Caco-2 (cell line): ENCODE results near the gene HTT. TPM values are rescaled to one million over a fixed set of nuclear protein-coding genes. Genes with fewer than 3 reads are reported as not detected.

Experiments used
- BruUV-seq: library from RNA; stranded (reverse); fragments of 400-500 nt; replicated peaks from 2 replicates; lab custom pipeline; 2021; lab: Mats Ljungman, UMichigan
- CTCF ChIA-PET: fragments of 300-600 bp; sonication (Branson Sonifier 250); formaldehyde crosslinking; loops from one replicate; lab custom pipeline; 2022; ENCODE audit warnings: antibody characterized with exemption; lab: Charles Lee
- POLR2A ChIA-PET: fragments of 300-600 bp; sonication (Branson Sonifier 250); formaldehyde crosslinking; loops from one replicate; lab custom pipeline; 2022; ENCODE audit warnings: antibody characterized with exemption; lab: Charles Lee
- DNase-seq, 2 experiments: peaks; one replicate each; pipeline versions ENCODE4 v3.0.0 to v3.0.0-alpha.2; 2020 to 2022
- H3K27me3 ChIP-seq: replicated peaks from 2 replicates; pipeline ENCODE4 v1.6.0; 2011; ENCODE audit warnings: low read length; ENCODE audit not compliant: control insufficient read depth, insufficient read depth
- H3K36me3 ChIP-seq: 2 replicates; pipeline ENCODE4 v1.5.1; 2011; ENCODE audit warnings: low read length; ENCODE audit not compliant: control insufficient read depth, insufficient read depth
- H3K4me1 ChIP-seq: fragments of 250-450 bp; sonication (Bioruptor Pico); 2 replicates; pipeline ENCODE4 v1.5.1; 2020; ENCODE audit warnings: mild to moderate bottlenecking
- H3K4me3 ChIP-seq: 2 replicates; pipeline ENCODE4 v1.5.1; 2011; ENCODE audit warnings: low read depth, mild to moderate bottlenecking, control low read depth, low read length
- H3K9me3 ChIP-seq: fragments of 250-450 bp; sonication (Bioruptor Pico); 2 replicates; pipeline ENCODE4 v1.5.1; 2020; ENCODE audit warnings: mild to moderate bottlenecking, moderate library complexity
- H3K27ac Mint-ChIP-seq: one replicate; pipeline ENCODE4 v1.8.0; 2022; ENCODE audit warnings: mixed read lengths; ENCODE audit not compliant: unreplicated experiment
- H3K27me3 Mint-ChIP-seq: one replicate; pipeline ENCODE4 v1.8.0; 2022; ENCODE audit warnings: mixed read lengths; ENCODE audit not compliant: insufficient read depth, unreplicated experiment
- H3K36me3 Mint-ChIP-seq: one replicate; pipeline ENCODE4 v1.8.0; 2022; ENCODE audit warnings: mild to moderate bottlenecking, mixed read lengths; ENCODE audit not compliant: insufficient read depth, unreplicated experiment
- H3K4me1 Mint-ChIP-seq: one replicate; pipeline ENCODE4 v1.8.0; 2022; ENCODE audit warnings: low read depth, mixed read lengths; ENCODE audit not compliant: unreplicated experiment
- H3K4me3 Mint-ChIP-seq: one replicate; pipeline ENCODE4 v1.8.0; 2022; ENCODE audit warnings: mild to moderate bottlenecking, moderate library complexity, mixed read lengths; ENCODE audit not compliant: unreplicated experiment
- H3K9me3 Mint-ChIP-seq: one replicate; pipeline ENCODE4 v1.8.0; 2022; ENCODE audit warnings: mixed read lengths; ENCODE audit not compliant: unreplicated experiment
- intact Hi-C: fragments of 100-400 bp; cut with micrococcal nuclease; formaldehyde crosslinking; loops from one replicate; pipeline ENCODE4 v1.10.0; 2022; ENCODE audit not compliant: unreplicated experiment
- total RNA-seq: library from RNA; stranded (reverse); gene quantifications from 2 replicates; pipeline ENCODE4 v1.2.3, GENCODE V29; 2022
- TF ChIP-seq, protein P1 (sequence below), 2 experiments: fragments of 200-600 bp in 1 of 2; IDR thresholded peaks; 1 replicate in 1 of 2; 2 replicates in 1 of 2; pipeline versions ENCODE4 v1.5.1 to v1.8.0; 2011 to 2022; ENCODE audit warnings: antibody characterized with exemption in 1 of 2, control low read depth in 1 of 2, inconsistent platforms in 1 of 2, low read depth in 1 of 2, low read length in 1 of 2, mild to moderate bottlenecking in 1 of 2, moderate library complexity in 1 of 2; ENCODE audit not compliant: insufficient read depth in 1 of 2, severe bottlenecking in 1 of 2, unreplicated experiment in 1 of 2

Gene HTT
- total RNA-seq, 1 experiment from 2014 or later = 63.3 TPM

GRCh38 chr4:3244002-3244401 is 169.5 kb downstream of the HTT start:
- no peaks in the 10 kb centered on the region for H3K9me3 ChIP-seq
- TF ChIP-seq, protein P1, sequence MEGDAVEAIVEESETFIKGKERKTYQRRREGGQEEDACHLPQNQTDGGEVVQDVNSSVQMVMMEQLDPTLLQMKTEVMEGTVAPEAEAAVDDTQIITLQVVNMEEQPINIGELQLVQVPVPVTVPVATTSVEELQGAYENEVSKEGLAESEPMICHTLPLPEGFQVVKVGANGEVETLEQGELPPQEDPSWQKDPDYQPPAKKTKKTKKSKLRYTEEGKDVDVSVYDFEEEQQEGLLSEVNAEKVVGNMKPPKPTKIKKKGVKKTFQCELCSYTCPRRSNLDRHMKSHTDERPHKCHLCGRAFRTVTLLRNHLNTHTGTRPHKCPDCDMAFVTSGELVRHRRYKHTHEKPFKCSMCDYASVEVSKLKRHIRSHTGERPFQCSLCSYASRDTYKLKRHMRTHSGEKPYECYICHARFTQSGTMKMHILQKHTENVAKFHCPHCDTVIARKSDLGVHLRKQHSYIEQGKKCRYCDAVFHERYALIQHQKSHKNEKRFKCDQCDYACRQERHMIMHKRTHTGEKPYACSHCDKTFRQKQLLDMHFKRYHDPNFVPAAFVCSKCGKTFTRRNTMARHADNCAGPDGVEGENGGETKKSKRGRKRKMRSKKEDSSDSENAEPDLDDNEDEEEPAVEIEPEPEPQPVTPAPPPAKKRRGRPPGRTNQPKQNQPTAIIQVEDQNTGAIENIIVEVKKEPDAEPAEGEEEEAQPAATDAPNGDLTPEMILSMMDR (IDR thresholded peaks at IDR 0.05; ENCODE audit: insufficient read depth in 1 of 2, low read depth in 1 of 2, low read length in 1 of 2, severe bottlenecking in 1 of 2, unreplicated experiment in 1 of 2) = no peak
- H3K4me1 ChIP-seq = no peaks in the 10 kb centered on the region
- CTCF ChIA-PET = no interaction called here
- Mint-ChIP-seq H3K4me3 (no peak overlapping the region), H3K27ac (no peak overlapping the region), H3K27me3 (no peaks in the 10 kb centered on the region), H3K9me3 (no peaks in the 10 kb centered on the region), H3K36me3 (peaks cover 25% of the 10 kb centered on the region), H3K4me1 (no peaks in the 10 kb centered on the region)
- intact Hi-C loops = no loop called here
- DNase-seq = no peak
- no TSS peak for BruUV-seq
- no peaks in the 10 kb centered on the region for H3K27me3 ChIP-seq
- H3K36me3 ChIP-seq = no peaks in the 10 kb centered on the region; the same call in 1 of the 2 replicates
- POLR2A ChIA-PET = interaction anchor here (0.6 kb wide), 1 partner anchor 314 kb away, joined by 3 read pairs; no protein-coding TSS in a partner anchor
- H3K4me3 ChIP-seq = no peak overlapping the region

DNA sequence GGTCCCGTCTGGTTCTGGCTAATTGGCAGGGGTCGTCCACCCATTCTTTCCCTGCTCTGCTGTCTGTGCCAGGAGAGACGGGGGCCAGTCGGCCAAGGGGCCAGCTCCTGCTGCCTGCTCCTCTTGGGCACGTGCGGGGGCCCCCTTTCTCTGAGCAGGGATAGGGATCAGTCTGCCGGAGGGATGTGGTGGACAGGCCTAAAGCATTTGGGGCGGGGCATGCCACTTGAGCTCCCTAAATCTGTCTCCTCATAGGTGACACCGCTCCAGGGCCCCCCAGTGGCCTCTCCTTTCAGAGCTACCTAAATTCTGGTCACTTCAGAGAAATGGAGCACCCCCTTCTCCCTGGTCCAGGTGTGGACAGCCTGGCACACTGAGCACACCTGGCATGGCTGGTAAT is 170.3 kb downstream of the HTT start:
- no TSS peak for BruUV-seq
- intact Hi-C loops = no loop called here
- Mint-ChIP-seq H3K27ac (no peak overlapping the region), H3K4me3 (no peak overlapping the region), H3K36me3 (peaks cover 25% of the 10 kb centered on the region), H3K4me1 (no peaks in the 10 kb centered on the region), H3K9me3 (no peaks in the 10 kb centered on the region), H3K27me3 (no peaks in the 10 kb centered on the region)
- Histone ChIP-seq H3K36me3 (no peaks in the 10 kb centered on the region; the same call in 1 of the 2 replicates), H3K27me3 (no peaks in the 10 kb centered on the region), H3K4me1 (no peaks in the 10 kb centered on the region), H3K9me3 (no peaks in the 10 kb centered on the region), H3K4me3 (no peak overlapping the region)
- CTCF ChIA-PET = no interaction called here
- no peak for DNase-seq
- TF ChIP-seq, protein P1 (IDR thresholded peaks at IDR 0.05; ENCODE audit: insufficient read depth in 1 of 2, low read depth in 1 of 2, low read length in 1 of 2, severe bottlenecking in 1 of 2, unreplicated experiment in 1 of 2) = no peak
- POLR2A ChIA-PET = interaction anchor here (0.6 kb wide), 1 partner anchor 314 kb away, joined by 3 read pairs; no protein-coding TSS in a partner anchor

DNA sequence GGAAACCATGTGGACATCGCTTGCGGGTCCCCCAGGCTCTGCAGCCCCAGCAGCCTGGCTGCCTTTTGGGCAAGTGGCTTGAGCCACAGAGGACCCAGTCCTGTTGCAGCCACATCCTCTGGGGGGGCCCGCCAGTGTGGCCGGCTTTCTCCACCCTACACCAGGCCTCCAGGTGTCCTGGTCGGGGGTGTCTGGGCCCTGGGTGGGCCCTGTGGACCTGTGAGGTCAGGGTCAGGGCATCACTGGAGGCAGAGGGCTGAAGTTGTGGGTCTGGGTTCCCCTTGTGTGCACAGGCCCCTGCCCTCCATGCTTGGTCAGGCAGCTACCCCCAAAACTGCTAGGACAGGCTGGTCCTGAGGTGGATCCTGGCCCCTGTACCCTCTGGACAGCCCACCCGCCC is 171.2 kb downstream of the HTT start:
- no peak overlapping the region for H3K27ac Mint-ChIP-seq
- TF ChIP-seq, protein P1 (IDR thresholded peaks at IDR 0.05; ENCODE audit: insufficient read depth in 1 of 2, low read depth in 1 of 2, low read length in 1 of 2, severe bottlenecking in 1 of 2, unreplicated experiment in 1 of 2) = no peak
- no peak overlapping the region for H3K4me3 Mint-ChIP-seq
- Histone ChIP-seq H3K27me3 (no peaks in the 10 kb centered on the region), H3K36me3 (no peaks in the 10 kb centered on the region; the same call in 1 of the 2 replicates), H3K4me1 (no peaks in the 10 kb centered on the region), H3K4me3 (no peak overlapping the region), H3K9me3 (no peaks in the 10 kb centered on the region)
- peaks cover 23% of the 10 kb centered on the region for H3K36me3 Mint-ChIP-seq
- no peak for DNase-seq
- CTCF ChIA-PET = no interaction called here
- H3K4me1 Mint-ChIP-seq = no peaks in the 10 kb centered on the region
- POLR2A ChIA-PET = no interaction called here
- intact Hi-C loops = no loop called here
- no TSS peak for BruUV-seq
- no peaks in the 10 kb centered on the region for H3K9me3 Mint-ChIP-seq
- H3K27me3 Mint-ChIP-seq = no peaks in the 10 kb centered on the region
